Right atrium auricular region (tissue), 2 donors: ENCODE data around the gene SEC24B. TPM values are rescaled to one million over a fixed set of nuclear protein-coding genes. Genes with fewer than 3 reads are reported as not detected.

ENCODE experiments used
- DNase-seq: peaks from one replicate; pipeline ENCODE4 v3.0.0-alpha.2; 2019; ENCODE audit warnings: low spot score
- H3K27ac ChIP-seq, 2 donors: fragments of 200-600 bp; sonication (generic); 1 replicate in 1 of 2; 2 replicates in 1 of 2; pipeline ENCODE4 v1.5.1; 2016 to 2019
- H3K27me3 ChIP-seq, 2 donors: fragments of 200-600 bp; sonication (generic); one replicate each; pipeline versions ENCODE4 v1.5.1 to v1.6.0; 2017 to 2019
- H3K36me3 ChIP-seq: fragments of 200-600 bp; sonication (generic); one replicate; pipeline ENCODE4 v1.5.1; 2016
- H3K4me1 ChIP-seq, 2 donors: fragments of 200-600 bp; sonication (generic); one replicate each; pipeline versions ENCODE4 v1.5.1 to v1.6.0; 2017 to 2019
- H3K4me3 ChIP-seq, 2 donors: fragments of 200-600 bp; sonication (generic); 1 replicate in 1 of 2; 2 replicates in 1 of 2; pipeline ENCODE4 v1.5.1; 2017 to 2019; ENCODE audit warnings: mild to moderate bottlenecking in 1 of 2, moderate library complexity in 1 of 2
- H3K9me3 ChIP-seq, 2 donors: fragments of 200-600 bp; sonication (generic); one replicate each; pipeline ENCODE4 v1.5.1; 2019
- CTCF ChIP-seq, 2 donors: fragments of 200-600 bp; sonication (generic); IDR thresholded peaks; one replicate each; pipeline ENCODE4 v1.5.1; 2019; ENCODE audit warnings: antibody characterized with exemption in 2 of 2
- total RNA-seq, 2 donors: library from RNA; depleted of rRNA; stranded (reverse); fragments of >200 nt; gene quantifications; one replicate each; pipeline ENCODE4 v1.1.0, GENCODE V29; 2016

SEC24B gene
- total RNA-seq, 2 donors from 2014 or later, result 26.3 to 27.4 TPM

- TF ChIP-seq CTCF (IDR thresholded peaks at IDR 0.05), result no peak
- Histone ChIP-seq H3K36me3 (peaks cover 39% of the 10 kb centered on the region), H3K27me3 (no peaks in the 10 kb centered on the region), H3K27ac (no peak overlapping the region), H3K4me3 (no peak overlapping the region), H3K9me3 (no peaks in the 10 kb centered on the region), H3K4me1 (no peaks in the 10 kb centered on the region)
- DNase-seq, result no peak
Measured at GRCh38 chr4:109495514-109495913, 61.9 kb downstream of the SEC24B start.

DNA sequence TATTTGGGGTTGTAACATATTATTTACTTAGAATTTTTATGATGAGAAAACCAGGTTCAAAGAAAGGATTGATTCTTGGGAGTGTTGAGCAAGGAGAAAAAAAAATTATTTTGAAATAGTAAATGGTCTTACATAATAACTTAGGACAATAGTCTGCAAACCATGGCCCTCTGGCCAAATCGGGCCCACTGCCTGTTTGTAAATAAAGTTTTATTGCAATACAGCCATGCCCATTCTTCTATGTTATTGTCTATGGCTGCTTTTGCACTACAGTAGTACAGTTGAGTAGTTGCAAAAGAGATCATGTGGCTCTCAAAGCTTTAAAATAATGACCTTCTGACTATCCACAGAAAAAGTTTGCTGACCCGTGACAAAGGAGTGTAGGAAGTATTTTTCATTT lies 63.3 kb downstream of the SEC24B start:
- no peak for TF ChIP-seq CTCF (IDR thresholded peaks at IDR 0.05)
- DNase-seq, result no peak
- no peaks in the 10 kb centered on the region for H3K4me1 ChIP-seq
- no peaks in the 10 kb centered on the region for H3K9me3 ChIP-seq
- H3K27ac ChIP-seq, result no peak overlapping the region
- no peaks in the 10 kb centered on the region for H3K27me3 ChIP-seq
- H3K4me3 ChIP-seq, result no peak overlapping the region
- peaks cover 45% of the 10 kb centered on the region for H3K36me3 ChIP-seq

DNA sequence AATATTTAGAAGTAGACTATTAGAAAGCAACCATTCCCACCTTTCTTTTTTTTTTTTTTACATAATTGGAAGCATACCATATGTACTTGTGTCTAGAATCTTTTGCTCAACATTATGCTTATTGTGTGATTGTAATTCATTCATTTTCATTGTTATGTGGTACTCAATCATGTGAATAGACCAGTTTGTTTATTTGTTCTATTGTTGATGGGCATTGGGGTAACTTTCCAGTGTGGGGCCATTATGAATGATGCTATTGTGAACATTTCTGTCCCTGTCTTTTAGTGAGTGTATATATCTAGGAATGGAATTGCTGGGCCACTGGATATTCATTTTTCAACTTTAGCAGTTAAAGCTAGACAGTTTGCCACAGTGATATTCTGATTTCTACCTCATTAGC lies 63.9 kb downstream of the SEC24B start:
- Histone ChIP-seq H3K4me1 (no peaks in the 10 kb centered on the region), H3K9me3 (no peaks in the 10 kb centered on the region), H3K27me3 (no peaks in the 10 kb centered on the region), H3K4me3 (no peak overlapping the region), H3K27ac (no peak overlapping the region), H3K36me3 (peaks cover 45% of the 10 kb centered on the region)
- DNase-seq, result no peak
- no peak for TF ChIP-seq CTCF (IDR thresholded peaks at IDR 0.05)

- no peak for DNase-seq
- no peaks in the 10 kb centered on the region for H3K4me1 ChIP-seq
- no peak for TF ChIP-seq CTCF (IDR thresholded peaks at IDR 0.05)
- H3K27ac ChIP-seq, result no peak overlapping the region
- no peaks in the 10 kb centered on the region for H3K9me3 ChIP-seq
- peaks cover 43% of the 10 kb centered on the region for H3K36me3 ChIP-seq
- H3K27me3 ChIP-seq, result no peaks in the 10 kb centered on the region
- H3K4me3 ChIP-seq, result no peak overlapping the region
Measured at GRCh38 chr4:109499513-109499912, 65.9 kb downstream of the SEC24B start.

DNA sequence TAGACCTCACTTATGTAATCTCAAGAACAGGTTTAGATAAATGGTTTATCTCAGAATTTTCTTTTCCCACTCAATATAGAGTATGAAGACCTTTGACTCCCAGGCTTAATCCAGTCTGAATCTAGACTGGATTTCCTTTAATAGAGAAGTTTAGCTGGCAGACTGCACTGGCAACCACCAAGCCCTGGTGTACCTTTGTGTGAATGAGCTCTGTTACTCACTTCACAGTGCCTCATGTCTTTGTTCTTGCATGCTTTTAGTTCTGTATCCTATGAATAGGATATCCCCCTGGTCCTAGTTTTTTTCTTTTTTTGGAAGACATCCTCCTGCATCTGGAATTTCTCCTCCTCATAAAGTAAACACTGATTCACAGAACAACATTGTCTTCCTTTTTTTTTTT lies 73.3 kb downstream of the SEC24B start:
- TF ChIP-seq CTCF (IDR thresholded peaks at IDR 0.05), result no peak
- DNase-seq, result no peak
- Histone ChIP-seq H3K4me1 (no peaks in the 10 kb centered on the region), H3K27ac (no peak overlapping the region), H3K9me3 (no peaks in the 10 kb centered on the region), H3K27me3 (no peaks in the 10 kb centered on the region), H3K4me3 (no peak overlapping the region), H3K36me3 (peaks cover 41% of the 10 kb centered on the region)

DNA sequence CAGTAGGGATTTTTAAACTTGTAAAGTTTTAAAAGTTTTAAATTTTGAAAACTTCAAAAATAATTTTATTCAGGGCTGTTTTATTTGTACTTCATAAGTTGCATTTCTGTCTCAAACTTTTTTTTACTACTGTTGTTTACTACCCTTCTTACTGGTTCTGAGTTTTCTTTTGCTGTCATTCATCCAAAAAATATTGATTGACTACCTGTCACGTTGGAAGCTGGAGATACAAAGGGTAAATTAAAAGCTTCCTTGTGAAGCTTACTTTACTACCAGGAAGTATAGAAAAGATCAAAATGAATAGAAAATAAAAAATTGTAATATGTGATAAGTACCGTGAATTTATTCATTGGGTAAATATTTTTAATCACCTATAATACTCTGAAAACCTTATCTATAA lies 77.1 kb downstream of the SEC24B start:
- no peak for DNase-seq
- H3K4me1 ChIP-seq, result no peaks in the 10 kb centered on the region
- no peak overlapping the region for H3K27ac ChIP-seq
- peaks cover 69% of the 10 kb centered on the region for H3K36me3 ChIP-seq
- H3K27me3 ChIP-seq, result no peaks in the 10 kb centered on the region
- H3K9me3 ChIP-seq, result no peaks in the 10 kb centered on the region
- no peak overlapping the region for H3K4me3 ChIP-seq
- TF ChIP-seq CTCF (IDR thresholded peaks at IDR 0.05), result no peak
